Chondrocyte (in vitro differentiated cells): ENCODE results near the gene LPP. TPM values are rescaled to one million over a fixed set of nuclear protein-coding genes. Genes with fewer than 3 reads are reported as not detected.

ENCODE experiments used
- DNase-seq: peaks from one replicate; pipeline ENCODE4 v3.0.0; 2021; ENCODE audit warnings: mixed read lengths, low spot score
- H3K27ac Mint-ChIP-seq: one replicate; pipeline ENCODE4 v1.8.0; 2021; ENCODE audit warnings: mild to moderate bottlenecking, moderate library complexity, mixed read lengths; ENCODE audit not compliant: unreplicated experiment
- H3K27me3 Mint-ChIP-seq: 2 replicates; pipeline ENCODE4 v1.8.0; 2021; ENCODE audit warnings: low read depth, mixed read lengths
- H3K36me3 Mint-ChIP-seq: 2 replicates; pipeline ENCODE4 v1.8.0; 2021; ENCODE audit warnings: low read depth, mixed read lengths
- H3K4me1 Mint-ChIP-seq: 2 replicates; pipeline ENCODE4 v1.8.0; 2021; ENCODE audit warnings: low read depth, mild to moderate bottlenecking, mixed read lengths
- H3K4me3 Mint-ChIP-seq: one replicate; pipeline ENCODE4 v1.8.0; 2021; ENCODE audit warnings: mild to moderate bottlenecking, moderate library complexity, mixed read lengths; ENCODE audit not compliant: unreplicated experiment
- H3K9me3 Mint-ChIP-seq: 2 replicates; pipeline ENCODE4 v1.8.0; 2021; ENCODE audit warnings: low read depth, mixed read lengths
- CTCF ChIP-seq: fragments of 200-600 bp; sonication (generic); IDR thresholded peaks from 2 replicates; pipeline ENCODE4 v1.5.0; 2021; ENCODE audit warnings: antibody characterized with exemption, mild to moderate bottlenecking, moderate library complexity
- total RNA-seq: library from RNA; stranded (reverse); gene quantifications from 3 replicates; pipeline ENCODE4 v1.2.1, GENCODE V29; 2021

LPP gene
- total RNA-seq, 1 donor from 2014 or later = 295 TPM

DNA sequence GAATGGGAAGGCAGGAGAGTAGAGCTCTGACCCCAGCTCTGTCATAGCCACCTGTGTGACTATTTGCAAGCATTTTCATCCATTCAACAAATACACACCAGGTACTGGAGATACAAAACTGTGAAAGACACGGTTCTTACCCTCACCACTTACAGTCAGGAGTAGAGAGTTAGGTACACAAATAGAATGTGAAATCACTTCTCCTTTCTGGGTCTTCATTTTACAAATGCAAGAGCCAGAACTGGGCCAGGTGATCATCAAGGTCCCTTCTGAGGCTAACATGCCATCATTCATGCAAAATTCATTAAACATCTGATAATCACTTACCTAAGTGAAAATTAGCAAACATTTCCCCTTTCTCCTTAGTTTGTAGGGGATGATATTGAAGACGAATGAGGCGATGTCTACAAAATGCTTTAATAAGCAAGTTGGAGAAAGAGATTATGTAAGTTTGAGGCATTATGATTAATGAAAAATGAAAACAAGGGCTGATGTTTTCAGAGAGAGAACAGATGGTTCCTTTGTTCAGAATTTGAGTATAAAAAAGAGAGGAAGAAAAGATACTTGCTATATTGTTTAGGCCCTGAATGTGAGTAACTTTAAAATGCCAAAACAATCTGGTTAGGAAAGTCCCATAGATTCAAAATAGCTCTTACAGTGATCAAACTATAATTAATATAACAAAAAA is 88.6 kb downstream of the LPP start:
- Mint-ChIP-seq H3K27me3 (no peaks in the 10 kb centered on the region), H3K9me3 (no peaks in the 10 kb centered on the region), H3K36me3 (no peaks in the 10 kb centered on the region), H3K27ac (peak overlapping the region; percentile 89), H3K4me3 (no peak overlapping the region), H3K4me1 (peaks cover 81% of the 10 kb centered on the region)
- DNase-seq = no peak
- TF ChIP-seq CTCF = no peak

DNA sequence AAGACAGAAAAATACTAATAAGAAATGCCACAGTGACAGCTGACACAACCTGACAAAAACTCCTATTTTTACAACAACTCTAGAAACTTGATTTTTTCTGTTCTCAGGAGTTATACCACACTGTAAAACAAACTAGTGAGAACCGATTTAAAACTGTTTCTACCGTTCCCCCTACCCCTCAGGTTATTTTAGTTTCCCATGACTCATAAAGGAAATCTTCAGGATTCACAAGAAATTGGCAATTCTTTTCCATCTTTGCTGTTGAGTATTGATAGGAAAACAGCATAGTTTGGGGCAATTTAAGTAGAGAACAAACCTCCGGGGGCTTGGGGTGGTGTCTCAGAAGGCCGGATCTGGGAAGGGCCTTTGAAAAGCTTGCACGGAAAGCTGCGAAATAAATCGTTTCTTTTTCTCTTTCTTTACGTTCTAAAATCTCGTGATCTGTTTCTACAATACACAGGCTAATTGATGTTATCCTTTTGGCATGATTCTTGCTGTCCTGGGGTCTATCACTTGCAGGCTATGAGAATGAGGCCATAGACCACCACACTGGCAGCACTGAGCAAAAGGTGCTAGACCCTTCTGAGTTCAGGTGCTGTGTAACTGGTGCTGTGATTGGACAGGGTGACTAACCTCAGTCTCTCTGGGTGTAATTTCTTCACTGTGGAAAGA is 89.3 kb downstream of the LPP start:
- Mint-ChIP-seq H3K9me3 (no peaks in the 10 kb centered on the region), H3K36me3 (no peaks in the 10 kb centered on the region), H3K27ac (peak overlapping the region; percentile 89), H3K4me1 (peaks cover 77% of the 10 kb centered on the region), H3K4me3 (peak overlapping the region; percentile 31), H3K27me3 (no peaks in the 10 kb centered on the region)
- DNase-seq = no peak
- TF ChIP-seq CTCF = no peak

- no peak for DNase-seq
- peaks cover 2% of the 10 kb centered on the region for H3K36me3 Mint-ChIP-seq
- H3K27ac Mint-ChIP-seq = peak overlapping the region; percentile 58
- no peak for TF ChIP-seq CTCF
- H3K4me1 Mint-ChIP-seq = peaks cover 78% of the 10 kb centered on the region
- no peaks in the 10 kb centered on the region for H3K27me3 Mint-ChIP-seq
- H3K9me3 Mint-ChIP-seq = no peaks in the 10 kb centered on the region
- H3K4me3 Mint-ChIP-seq = no peak overlapping the region
These were observed 90.5 kb downstream of the LPP start for GRCh38 chr3:188244395-188244861.

- no peak for DNase-seq
- Mint-ChIP-seq H3K4me3 (no peak overlapping the region), H3K9me3 (peaks cover 2% of the 10 kb centered on the region), H3K4me1 (peaks cover 64% of the 10 kb centered on the region), H3K27me3 (no peaks in the 10 kb centered on the region), H3K36me3 (peaks cover 5% of the 10 kb centered on the region), H3K27ac (peak overlapping the region; percentile 43)
- no peak for TF ChIP-seq CTCF
These were observed 92.9 kb downstream of the LPP start for GRCh38 chr3:188246905-188247304.

DNA sequence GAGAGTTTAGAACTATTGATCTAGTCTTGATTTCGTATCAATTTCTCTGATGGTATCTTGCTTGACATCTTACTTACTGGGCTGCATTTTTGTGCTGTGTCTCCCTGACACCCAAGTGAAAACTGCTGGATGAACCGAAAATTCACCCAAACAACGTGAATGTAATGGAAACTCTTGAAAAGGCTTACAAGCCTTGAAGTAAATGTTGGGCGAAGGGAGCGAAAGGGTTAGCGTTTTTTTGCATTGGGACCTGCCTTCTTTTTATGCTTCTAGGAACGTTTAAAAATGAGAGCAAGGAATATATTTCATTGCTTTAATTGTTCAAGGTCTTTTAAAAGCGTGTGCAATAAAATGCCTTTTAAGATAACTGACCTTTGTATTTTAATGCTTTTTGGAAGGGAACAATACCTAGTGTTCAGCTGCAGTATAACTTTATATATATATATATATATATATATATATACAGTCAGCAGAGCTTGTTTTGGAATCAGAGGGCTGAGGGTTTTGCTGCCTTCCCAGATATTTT is 94.1 kb downstream of the LPP start:
- Mint-ChIP-seq H3K4me1 (peaks cover 52% of the 10 kb centered on the region), H3K9me3 (peaks cover 5% of the 10 kb centered on the region), H3K27me3 (no peaks in the 10 kb centered on the region), H3K27ac (no peak overlapping the region), H3K4me3 (no peak overlapping the region), H3K36me3 (peaks cover 8% of the 10 kb centered on the region)
- no peak for DNase-seq
- TF ChIP-seq CTCF = no peak
